ENCODE data around the gene BTN2A1.
"Not testable (repeated sequence)": the region's sequence is repeated elsewhere in the genome, so short reads cannot be mapped to it uniquely, and the experiment has no call there.

Gene BTN2A1

DNA sequence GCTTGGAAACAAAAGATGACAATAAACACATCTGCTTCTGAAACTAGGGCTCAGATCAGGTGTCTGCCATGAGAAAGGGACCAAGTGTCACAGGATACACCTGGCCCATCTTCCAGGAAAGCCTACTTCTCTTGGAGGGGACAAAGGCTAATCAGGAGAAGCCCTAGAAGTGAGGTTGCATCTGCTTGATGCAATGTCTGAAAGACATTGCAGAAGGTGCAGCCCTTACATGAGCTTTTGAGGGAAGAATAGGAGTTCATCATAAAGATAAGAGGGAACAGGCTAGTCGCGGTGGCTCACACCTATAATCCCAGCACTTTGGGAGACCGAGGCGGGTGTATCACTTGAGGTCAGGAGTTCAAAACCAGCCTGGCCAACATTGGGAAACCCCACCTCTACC, 39.9 kb downstream of the BTN2A1 start:
- no peak for DNase-seq

DNA sequence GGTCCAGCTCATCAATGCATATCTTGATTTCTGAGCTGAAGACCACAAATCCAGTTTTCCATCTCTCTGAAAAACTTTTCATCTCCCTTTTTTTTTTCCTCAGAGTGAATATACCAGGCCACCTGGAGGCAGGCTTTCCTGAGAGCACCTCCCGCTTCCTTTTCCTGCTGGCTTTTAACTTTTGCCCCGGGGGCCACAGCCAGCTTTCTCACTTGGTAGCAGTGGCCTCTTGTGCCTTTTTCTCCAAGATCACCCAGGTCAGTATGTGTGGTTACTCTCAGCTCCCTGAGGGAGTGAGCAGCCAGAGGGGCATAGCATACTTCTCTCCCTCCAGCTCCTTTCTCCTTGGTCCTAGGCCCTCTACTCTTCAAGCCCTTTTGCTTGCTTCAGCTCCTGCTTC, 42.3 kb downstream of the BTN2A1 start, which contains the start of gene BTN1A1:
Gene BTN1A1, plus strand, starts transcription at position 202 of the 400 bp plus-strand sequence. CDS start 984 bp downstream, outside the sequence.
- no peak for DNase-seq

DNA sequence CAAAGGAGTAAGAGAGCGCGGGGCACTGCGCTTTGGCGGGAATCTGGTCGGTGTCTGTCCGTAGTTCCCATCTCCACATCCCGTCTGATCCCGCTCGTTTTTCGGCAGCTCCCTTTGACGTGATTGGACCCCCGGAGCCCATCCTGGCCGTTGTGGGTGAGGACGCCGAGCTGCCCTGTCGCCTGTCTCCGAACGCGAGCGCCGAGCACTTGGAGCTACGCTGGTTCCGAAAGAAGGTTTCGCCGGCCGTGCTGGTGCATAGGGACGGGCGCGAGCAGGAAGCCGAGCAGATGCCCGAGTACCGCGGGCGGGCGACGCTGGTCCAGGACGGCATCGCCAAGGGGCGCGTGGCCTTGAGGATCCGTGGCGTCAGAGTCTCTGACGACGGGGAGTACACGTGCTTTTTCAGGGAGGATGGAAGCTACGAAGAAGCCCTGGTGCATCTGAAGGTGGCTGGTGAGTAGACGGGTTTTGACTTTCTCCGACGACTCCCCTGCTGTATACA, 43.8 kb downstream of the BTN2A1 start:
- no peak for DNase-seq

DNA sequence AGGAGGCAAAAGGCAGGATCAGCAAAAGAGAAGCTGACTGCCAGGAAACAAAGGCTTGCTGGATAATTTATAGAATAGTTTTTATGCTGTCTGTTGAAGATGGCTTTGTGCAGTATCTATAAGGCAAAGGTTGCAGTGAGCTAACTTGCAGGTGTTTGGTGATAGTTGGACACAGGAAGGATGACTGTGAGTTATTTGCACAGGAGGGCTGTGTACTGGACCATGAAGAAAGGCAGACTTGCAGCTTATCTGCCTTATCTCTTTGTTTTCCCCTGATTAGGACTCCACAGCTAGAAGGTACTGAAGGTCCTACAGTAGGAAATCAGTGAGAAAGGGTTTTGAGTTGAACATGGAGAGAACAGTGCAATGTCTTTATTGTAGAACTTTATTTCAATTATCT, 44.4 kb downstream of the BTN2A1 start:
- no peak for DNase-seq

DNA sequence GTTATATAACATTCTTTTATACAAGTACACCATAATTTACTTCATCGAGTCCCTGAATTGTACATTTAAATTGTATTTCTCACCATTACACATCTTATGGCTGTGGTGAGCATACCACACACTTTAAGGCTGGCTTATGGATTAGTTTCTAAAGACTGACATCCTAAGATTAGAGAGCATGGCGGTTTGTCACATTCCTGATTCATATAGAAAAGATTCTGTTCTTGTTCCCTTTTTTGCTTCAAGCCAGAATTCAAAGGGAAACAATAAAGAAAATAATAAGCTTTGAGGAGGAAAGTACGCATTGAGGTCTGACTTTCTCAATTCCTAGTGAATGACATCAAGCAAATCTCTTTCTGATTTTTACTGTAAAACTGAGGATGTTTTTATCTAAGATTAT, 44.9 kb downstream of the BTN2A1 start:
- no peak for DNase-seq

DNA sequence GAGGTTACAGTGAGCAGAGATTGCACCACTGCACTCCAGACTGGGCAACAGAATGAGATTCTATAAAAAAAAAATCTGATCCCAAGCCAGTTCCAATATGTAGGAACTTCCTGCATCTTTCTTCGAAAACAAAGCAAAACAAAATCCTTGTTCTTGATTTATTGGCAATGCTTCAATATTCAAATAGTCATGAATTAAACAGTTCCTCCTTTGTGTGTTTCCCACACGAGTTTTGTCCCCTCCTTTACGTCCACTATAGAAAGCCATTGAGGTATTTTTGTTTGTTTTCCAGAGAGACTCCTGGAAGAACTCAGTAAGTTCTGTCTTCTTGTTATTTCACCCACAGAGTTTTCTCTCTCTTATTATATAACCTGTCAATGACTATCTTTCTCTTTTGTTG, 49.9 kb downstream of the BTN2A1 start:
- DNase-seq, result no peak

DNA sequence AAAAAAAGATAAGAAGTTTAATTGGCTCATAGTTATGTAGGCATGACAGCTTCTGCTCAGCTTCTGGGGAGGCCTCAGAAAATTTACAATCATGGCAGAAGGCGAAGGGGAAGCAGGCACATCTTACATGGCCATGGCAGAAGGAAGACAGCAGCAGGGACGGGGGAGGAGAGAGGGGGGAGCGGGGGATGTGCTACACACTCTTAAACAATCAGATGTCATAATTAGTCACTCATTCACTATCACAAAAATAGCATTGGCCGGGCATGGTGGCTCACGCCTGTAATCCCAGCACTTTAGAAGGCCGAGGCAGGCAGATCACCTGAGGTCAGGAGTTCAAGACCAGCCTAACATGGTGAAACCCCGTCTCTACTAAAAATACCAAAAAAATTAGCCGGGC, 53.3 kb downstream of the BTN2A1 start:
- DNase-seq, result not testable (repeated sequence)

DNA sequence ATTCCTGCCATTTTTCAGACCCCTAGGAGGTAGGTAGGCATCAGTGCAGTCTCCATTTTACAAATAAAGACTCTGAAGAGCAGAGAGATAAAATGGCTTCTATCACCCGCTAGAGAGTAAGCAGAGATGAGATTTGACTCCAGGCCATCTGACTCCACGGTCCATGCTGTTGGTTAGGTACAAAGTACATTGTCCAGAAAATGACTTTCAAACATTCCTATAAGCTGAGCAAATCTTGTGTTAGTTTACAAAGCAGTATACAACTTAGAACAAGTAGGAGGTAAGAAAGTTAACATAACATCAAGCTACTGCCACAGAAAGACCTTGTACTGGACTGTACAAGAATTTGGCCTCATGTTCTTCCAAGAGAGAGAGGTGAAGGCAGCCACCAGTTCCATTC, 57.2 kb downstream of the BTN2A1 start:
- no peak for DNase-seq

DNA sequence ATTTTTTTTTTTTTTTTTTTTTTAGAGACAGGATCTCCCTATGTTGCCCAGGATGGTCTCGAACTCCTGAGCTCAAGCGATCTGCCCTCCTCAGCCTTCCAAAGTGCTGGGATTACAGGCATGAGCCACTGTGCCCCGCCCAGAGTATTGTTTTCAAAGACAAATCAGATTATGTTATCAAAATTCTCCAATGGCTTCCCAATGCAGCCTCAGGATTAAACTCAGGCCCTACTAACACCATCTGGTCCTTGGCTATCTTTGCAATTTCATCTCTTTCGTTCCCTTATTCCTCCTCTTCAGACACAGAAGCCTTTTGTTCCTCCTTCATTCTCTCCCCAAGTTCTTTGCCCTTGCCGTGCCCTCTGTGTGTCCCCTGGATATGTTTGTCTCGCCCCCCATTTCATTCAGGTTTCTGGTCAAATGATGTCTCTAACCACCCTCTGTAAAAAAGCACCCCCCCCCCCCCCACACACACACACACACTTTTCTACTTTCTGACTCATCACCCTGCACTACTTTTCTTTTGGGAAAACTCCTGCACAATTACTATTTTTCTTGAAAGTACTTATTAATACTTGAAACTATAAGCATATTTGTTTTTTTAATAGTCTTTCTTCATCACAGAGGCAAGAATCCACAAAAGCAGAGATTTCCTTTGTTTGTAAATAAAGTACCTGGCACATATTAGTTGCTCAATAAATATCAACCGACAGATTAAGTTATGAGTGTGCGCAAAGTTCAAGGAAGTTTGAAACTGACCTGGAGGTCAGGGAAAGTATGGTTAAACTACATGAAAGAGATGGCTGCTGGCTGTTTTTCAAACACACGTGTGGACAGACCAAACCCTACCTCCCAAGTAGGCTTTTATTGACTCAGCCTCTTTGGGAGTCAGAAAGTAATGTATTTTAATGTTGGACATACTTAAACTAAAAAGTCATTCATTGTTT, 59.0 kb downstream of the BTN2A1 start:
- DNase-seq, result no peak
